ENCODE data around the gene MTHFD2.

GRCh38 chr2:74267068-74267467 is 68.7 kb downstream of the MTHFD2 start:
- peak; percentile 66 for TF ChIP-seq CTCF (conservative IDR thresholded peaks at IDR 0.05; ENCODE audit: low read length)
- TF ChIP-seq EZH2phosphoT487 (IDR thresholded peaks at IDR 0.05; ENCODE audit: borderline replicate concordance) = no peak

Measured in Loucy (cell line).